Activated CD8-positive, alpha-beta memory T cell treated with anti-CD3 and anti-CD28 coated beads for 4 hours (primary cell): Measurements from ENCODE around the gene STIP1.
A peak's percentile ranks its signal among the peaks of the same experiment; 100 is the strongest.

ENCODE experiments used
- DNase-seq, 2 donors: peaks; one replicate each; pipeline ENCODE4 v3.0.0-alpha.2; 2020; ENCODE audit warnings: low read depth in 2 of 2

The STIP1 gene

GRCh38 chr11:64198511-64198910 is 12.5 kb downstream of the STIP1 start:
- DNase-seq, result no peak

GRCh38 chr11:64201543-64201942 is 15.6 kb downstream of the STIP1 start:
- DNase-seq, result no peak

GRCh38 chr11:64202992-64203391 is 17.0 kb downstream of the STIP1 start:
- DNase-seq, result no peak

GRCh38 chr11:64203421-64204079 is 17.6 kb downstream of the STIP1 start:
- no peak for DNase-seq

GRCh38 chr11:64204080-64204440 is 18.1 kb downstream of the STIP1 start:
- DNase-seq, result no peak

- peak; percentile 58 to 70 for DNase-seq
Observed at GRCh38 chr11:64204464-64204989, 18.6 kb downstream of the STIP1 start.

GRCh38 chr11:64206457-64207255 is 20.7 kb downstream of the STIP1 start, which contains the start of gene FERMT3:
Gene FERMT3 (plus strand): TSS chr11:64206721. CDS start chr11:64207365, 644 bp downstream.
- DNase-seq, result peak in 1 of 2 donors; percentile 56

- peak; percentile 69 to 77 for DNase-seq
Observed at GRCh38 chr11:64207256-64208085, 21.5 kb downstream of the STIP1 start.

GRCh38 chr11:64208086-64208795 is 22.3 kb downstream of the STIP1 start:
- no peak for DNase-seq

- DNase-seq, result no peak
Observed at GRCh38 chr11:64208796-64209562, 23.0 kb downstream of the STIP1 start.

GRCh38 chr11:64209563-64209843 is 23.5 kb downstream of the STIP1 start:
- DNase-seq, result no peak

- DNase-seq, result no peak
Observed at GRCh38 chr11:64210301-64211020, 24.5 kb downstream of the STIP1 start.

GRCh38 chr11:64211181-64211872 is 25.4 kb downstream of the STIP1 start:
- DNase-seq, result no peak

- no peak for DNase-seq
Observed at GRCh38 chr11:64216879-64217278, 30.9 kb downstream of the STIP1 start.

GRCh38 chr11:64218628-64219353 is 32.8 kb downstream of the STIP1 start:
- no peak for DNase-seq

GRCh38 chr11:64219354-64219684 is 33.3 kb downstream of the STIP1 start:
- no peak for DNase-seq

GRCh38 chr11:64219755-64220154 is 33.8 kb downstream of the STIP1 start:
- no peak for DNase-seq

GRCh38 chr11:64220271-64220670 is 34.3 kb downstream of the STIP1 start:
- DNase-seq, result no peak

- DNase-seq, result no peak
Observed at GRCh38 chr11:64220798-64221197, 34.8 kb downstream of the STIP1 start.
